GM21381 (cell line): Measurements from ENCODE around the gene SERPINE1.
"Not testable (repeated sequence)": the region's sequence is repeated elsewhere in the genome, so short reads cannot be mapped to it uniquely, and the experiment has no call there.

ENCODE experiments used
- ATAC-seq: cut with Tn5 transposase; IDR thresholded peaks from one replicate; pipeline ENCODE4 v1.9.1; 2021; ENCODE audit warnings: mild to moderate bottlenecking, moderate library complexity; ENCODE audit not compliant: unreplicated experiment

The SERPINE1 gene

GRCh38 chr7:101126651-101127459, at the start of gene SERPINE1:
SERPINE1 (plus strand) TSS chr7:101127104; CDS start chr7:101128394, 1,290 bp downstream.
- peak; percentile 43 for ATAC-seq

- peak; percentile 79 for ATAC-seq
Observed at GRCh38 chr7:101077303-101078086, 49.4 kb upstream of the SERPINE1 start.

GRCh38 chr7:101081432-101081831, 45.5 kb upstream of the SERPINE1 start:
- ATAC-seq = no peak

- no peak for ATAC-seq
Observed at GRCh38 chr7:101084865-101085161, 42.1 kb upstream of the SERPINE1 start.

GRCh38 chr7:101085162-101085964, 41.5 kb upstream of the SERPINE1 start, which contains the start of gene TRIM56:
TRIM56 (plus strand) TSS chr7:101085481; CDS start chr7:101087313, 1,832 bp downstream.
- ATAC-seq = peak; percentile 83

GRCh38 chr7:101087334-101088068, 39.4 kb upstream of the SERPINE1 start:
- ATAC-seq = no peak

- ATAC-seq = no peak
Observed at GRCh38 chr7:101088069-101088425, 38.9 kb upstream of the SERPINE1 start.

GRCh38 chr7:101088858-101089529, 37.9 kb upstream of the SERPINE1 start:
- ATAC-seq = no peak

GRCh38 chr7:101089876-101090275, 37.0 kb upstream of the SERPINE1 start:
- ATAC-seq = no peak

- not testable (repeated sequence) for ATAC-seq
Observed at GRCh38 chr7:101092266-101092905, 34.5 kb upstream of the SERPINE1 start.

- ATAC-seq = no peak
Observed at GRCh38 chr7:101093906-101094305, 33.0 kb upstream of the SERPINE1 start.

GRCh38 chr7:101094376-101094775, 32.5 kb upstream of the SERPINE1 start:
- ATAC-seq = no peak

GRCh38 chr7:101094791-101095375, 32.0 kb upstream of the SERPINE1 start:
- no peak for ATAC-seq

- ATAC-seq = no peak
Observed at GRCh38 chr7:101096331-101096956, 30.5 kb upstream of the SERPINE1 start.

GRCh38 chr7:101096957-101097347, 30.0 kb upstream of the SERPINE1 start:
- ATAC-seq = no peak

GRCh38 chr7:101097561-101097960, 29.3 kb upstream of the SERPINE1 start:
- ATAC-seq = no peak

- no peak for ATAC-seq
Observed at GRCh38 chr7:101099969-101100781, 26.7 kb upstream of the SERPINE1 start.
